Ureter (tissue), 1 donor: ENCODE measurements around the gene SCN8A. TPM values are rescaled to one million over a fixed set of nuclear protein-coding genes. Genes with fewer than 3 reads are reported as not detected.
"Not testable (repeated sequence)": the region's sequence is repeated elsewhere in the genome, so short reads cannot be mapped to it uniquely, and the experiment has no call there.

Experiments used
- DNase-seq: peaks from one replicate; pipeline ENCODE4 v3.0.0-alpha.2; 2020; ENCODE audit warnings: low spot score
- total RNA-seq: library from RNA; stranded (reverse); gene quantifications from one replicate; pipeline ENCODE4 v1.2.4, GENCODE V29; 2023
- donor health status: DM: yes; HTN: yes; CAD: no.

The SCN8A gene
- total RNA-seq, 1 donor from 2014 or later, result 2.2 TPM

DNA sequence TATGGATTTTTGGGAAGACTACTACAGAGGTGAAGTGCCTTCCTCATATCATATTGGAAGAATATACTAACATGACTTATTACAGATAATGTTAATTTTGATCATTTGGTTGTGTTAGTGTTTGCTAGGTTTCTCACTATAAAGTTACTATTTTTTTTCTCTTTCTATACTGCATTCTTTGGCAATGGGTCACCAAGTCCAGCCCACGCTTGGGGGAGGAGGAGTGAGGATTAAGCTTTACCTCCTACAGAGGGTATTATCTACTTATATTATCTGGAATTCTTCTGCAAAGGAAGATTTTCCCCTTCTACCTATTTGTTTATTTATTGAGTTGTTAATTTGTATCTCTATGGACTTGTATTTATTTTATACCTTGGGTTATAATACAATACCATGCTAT is 31.5 kb downstream of the SCN8A start:
- DNase-seq, result no peak

- DNase-seq, result no peak
Observed at GRCh38 chr12:51625370-51625769, 34.3 kb downstream of the SCN8A start.

DNA sequence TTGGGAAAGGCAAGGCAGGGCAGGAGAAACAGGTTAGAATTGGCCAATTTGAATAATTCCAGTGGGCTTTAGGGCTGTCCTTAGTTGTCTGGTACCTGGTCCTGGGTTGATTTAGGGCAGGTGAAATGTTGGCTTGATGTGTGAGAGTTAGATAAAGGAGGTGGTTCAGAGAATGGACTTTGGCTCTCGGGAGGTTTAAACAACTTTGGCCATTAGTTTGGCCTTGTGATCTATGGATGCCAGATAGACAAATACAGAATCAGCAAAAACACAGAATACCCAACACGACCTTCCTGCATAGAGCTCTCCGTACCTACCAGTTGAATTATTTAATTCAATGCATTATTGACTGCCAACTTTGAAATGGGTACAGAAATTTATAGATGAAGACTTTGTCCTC is 35.1 kb downstream of the SCN8A start:
- DNase-seq, result no peak

DNA sequence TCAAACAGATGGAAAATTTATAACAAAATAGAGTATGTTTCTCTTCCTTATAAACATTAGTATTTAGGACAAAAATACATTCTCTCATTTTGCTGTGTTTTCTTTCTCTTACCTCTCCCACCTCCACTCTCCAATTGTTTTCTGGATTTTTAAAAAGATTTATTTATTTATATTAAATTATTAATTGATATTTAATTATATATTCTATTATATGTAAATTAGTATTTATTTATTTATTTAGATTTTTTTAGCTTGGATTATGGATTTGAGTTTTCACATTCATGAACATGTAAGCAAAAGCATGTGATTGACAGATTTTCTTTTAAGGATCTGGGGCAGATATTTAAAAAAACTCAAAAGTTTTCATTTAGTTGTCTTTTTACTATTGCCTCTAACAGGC is 35.6 kb downstream of the SCN8A start:
- DNase-seq, result no peak

DNA sequence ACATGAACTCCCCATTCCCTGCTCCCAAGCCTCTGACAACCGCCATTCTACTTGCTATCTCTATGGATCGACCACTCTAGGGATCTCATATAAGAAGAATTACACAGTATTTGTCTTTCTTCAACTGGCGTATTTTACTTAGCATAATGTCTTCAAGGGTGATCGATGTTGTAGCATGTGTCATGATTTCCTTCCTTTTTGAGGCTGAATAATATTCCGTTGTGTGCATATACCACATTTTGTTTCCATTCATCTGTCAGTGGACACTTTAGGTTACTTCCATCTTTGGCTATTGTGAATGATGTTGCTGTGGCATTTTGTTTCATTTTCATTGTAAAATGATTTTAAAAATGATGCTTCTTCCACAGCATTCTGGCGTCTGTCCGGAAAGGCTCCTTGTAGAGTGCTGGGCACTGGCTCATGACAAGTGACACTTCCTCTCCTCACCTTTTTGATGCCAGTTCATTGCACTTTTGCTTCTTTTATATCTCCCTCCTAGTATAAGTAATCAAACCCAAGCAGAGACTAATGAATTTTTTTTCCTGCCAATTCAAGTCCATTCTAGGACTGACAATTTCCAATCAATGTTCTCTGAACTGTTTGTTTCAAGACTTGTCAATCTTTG is 39.3 kb downstream of the SCN8A start:
- DNase-seq, result no peak

GRCh38 chr12:51630986-51631385 is 40.0 kb downstream of the SCN8A start:
- DNase-seq, result no peak

DNA sequence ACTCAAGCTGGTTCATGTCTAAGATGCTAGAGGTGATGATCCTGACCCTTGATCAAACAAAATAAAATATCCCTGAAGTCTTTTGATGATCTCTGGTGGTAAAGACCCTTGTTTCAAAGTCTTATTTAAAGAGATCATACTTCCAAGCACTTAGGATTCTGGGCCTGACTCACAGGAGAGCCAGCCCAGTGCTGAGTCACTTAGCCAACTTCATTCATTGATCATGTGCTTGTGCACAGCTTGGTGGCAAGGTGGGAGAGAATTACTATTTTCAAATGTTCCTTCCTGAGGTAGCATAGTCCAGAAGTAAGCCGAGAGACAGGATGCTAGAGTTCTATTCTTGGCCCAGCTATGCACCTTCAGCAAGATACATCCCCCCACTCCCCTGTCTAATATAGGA is 40.6 kb downstream of the SCN8A start:
- no peak for DNase-seq

- no peak for DNase-seq
Observed at GRCh38 chr12:51632623-51633022, 41.6 kb downstream of the SCN8A start.

GRCh38 chr12:51635346-51635745 is 44.3 kb downstream of the SCN8A start:
- no peak for DNase-seq

- DNase-seq, result no peak
Observed at GRCh38 chr12:51636581-51636980, 45.5 kb downstream of the SCN8A start.

DNA sequence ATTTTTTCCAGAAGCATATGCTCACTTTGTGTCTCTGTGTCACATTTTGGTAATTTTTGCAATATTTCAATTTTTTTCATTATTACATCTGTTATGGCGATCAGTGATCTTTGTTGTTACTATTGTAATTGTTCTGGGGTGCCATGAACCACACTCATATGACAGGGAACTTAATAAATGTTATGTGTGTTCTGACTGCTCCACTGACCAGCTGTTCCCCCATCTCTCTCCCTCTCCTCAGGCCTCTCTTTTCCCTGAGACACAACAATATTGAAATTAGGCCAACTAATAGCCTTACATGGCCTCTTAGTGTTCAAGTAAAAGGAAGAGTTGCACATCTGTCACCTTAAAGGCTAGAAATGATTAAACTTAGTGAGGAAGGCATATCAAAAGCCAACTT is 46.0 kb downstream of the SCN8A start:
- DNase-seq, result no peak

- DNase-seq, result no peak
Observed at GRCh38 chr12:51639361-51639760, 48.3 kb downstream of the SCN8A start.

GRCh38 chr12:51642286-51642685 is 51.3 kb downstream of the SCN8A start:
- no peak for DNase-seq

- DNase-seq, result no peak
Observed at GRCh38 chr12:51643951-51644350, 52.9 kb downstream of the SCN8A start.

DNA sequence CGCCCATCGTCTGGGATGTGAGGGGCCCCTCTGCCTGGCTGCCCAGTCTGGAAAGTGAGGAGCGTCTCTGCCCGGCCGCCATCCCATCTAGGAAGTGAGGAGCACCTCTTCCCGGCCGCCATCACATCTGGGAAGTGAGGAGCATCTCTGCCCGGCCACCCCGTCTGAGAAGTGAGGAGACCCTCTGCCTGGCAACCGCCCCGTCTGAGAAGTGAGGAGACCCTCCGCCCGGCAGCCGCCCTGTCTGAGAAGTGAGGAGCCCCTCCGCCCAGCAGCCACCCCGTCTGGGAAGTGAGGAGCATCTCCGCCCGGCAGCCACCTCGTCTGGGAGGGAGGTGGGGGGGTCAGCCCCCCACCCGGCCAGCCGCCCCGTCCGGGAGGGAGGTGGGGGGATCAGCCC is 53.7 kb downstream of the SCN8A start:
- DNase-seq, result not testable (repeated sequence)

DNA sequence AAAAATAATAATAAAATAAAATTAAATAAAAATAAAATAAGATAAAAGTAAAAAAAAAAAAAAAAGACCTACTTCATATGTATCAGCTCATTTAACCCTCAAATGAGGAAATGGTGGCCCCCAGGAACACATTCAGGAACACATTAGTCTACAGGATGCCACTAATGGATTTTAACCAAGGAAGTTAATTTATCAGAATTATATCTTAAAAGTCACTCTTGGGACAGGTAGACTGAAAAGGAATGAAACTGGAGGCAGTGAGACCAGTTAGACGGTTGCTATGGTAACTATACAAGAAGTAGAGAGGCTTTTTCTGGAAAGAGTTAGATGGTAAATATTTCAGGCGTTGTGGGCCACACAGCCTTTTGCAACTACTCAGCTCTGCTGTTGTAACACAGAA is 54.9 kb downstream of the SCN8A start:
- DNase-seq, result no peak

DNA sequence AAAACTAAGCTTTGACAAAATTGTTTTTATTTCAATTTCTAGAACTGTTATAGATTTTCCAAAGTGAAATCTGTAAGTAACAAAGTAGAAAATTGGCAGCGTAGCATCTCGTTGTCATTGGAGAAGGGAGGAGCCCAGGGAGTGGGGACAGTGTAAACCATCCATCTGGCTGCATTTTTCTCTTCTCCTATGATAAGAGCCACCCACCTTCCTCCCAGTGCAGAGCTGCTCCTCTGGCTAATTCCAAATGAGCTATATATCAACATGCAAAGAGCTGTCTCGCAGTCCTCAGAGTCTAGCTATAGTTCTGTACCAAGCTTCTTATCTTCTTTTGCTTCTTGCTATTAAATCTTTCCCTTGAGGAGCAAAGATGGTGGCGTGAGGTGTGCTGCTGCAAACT is 56.6 kb downstream of the SCN8A start:
- no peak for DNase-seq

DNA sequence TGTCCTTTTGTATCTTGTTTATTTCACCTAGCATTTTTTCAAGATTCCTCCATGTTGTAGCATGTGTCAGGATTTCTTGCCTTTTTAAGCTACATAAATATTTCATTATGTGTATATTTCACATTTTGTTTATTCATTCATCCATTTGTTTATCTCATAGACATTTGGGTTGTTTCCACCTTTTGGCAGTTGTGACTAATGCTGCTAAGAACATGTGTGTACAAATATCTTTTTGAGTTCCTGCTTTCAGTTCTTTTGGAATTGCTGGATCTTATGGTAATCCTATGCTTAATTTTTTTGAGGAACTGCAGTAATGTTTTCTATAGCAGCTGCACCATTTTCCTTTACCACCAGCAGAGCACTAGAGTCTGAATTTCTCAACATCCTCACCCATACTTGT is 62.4 kb downstream of the SCN8A start:
- no peak for DNase-seq

- DNase-seq, result no peak
Observed at GRCh38 chr12:51661199-51661598, 70.2 kb downstream of the SCN8A start.

- DNase-seq, result no peak
Observed at GRCh38 chr12:51661836-51662235, 70.8 kb downstream of the SCN8A start.

DNA sequence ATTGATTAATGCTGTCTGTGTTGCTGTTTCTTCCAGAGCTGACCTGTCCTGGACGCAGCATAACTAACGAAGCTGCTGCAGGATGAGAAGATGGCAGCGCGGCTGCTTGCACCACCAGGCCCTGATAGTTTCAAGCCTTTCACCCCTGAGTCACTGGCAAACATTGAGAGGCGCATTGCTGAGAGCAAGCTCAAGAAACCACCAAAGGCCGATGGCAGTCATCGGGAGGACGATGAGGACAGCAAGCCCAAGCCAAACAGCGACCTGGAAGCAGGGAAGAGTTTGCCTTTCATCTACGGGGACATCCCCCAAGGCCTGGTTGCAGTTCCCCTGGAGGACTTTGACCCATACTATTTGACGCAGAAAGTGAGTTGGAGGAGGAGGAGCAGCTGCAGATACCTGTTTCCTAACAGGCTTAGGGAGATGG is 71.7 kb downstream of the SCN8A start:
- DNase-seq, result no peak

- DNase-seq, result no peak
Observed at GRCh38 chr12:51663390-51663789, 72.4 kb downstream of the SCN8A start.

- DNase-seq, result no peak
Observed at GRCh38 chr12:51666696-51667095, 75.7 kb downstream of the SCN8A start.

DNA sequence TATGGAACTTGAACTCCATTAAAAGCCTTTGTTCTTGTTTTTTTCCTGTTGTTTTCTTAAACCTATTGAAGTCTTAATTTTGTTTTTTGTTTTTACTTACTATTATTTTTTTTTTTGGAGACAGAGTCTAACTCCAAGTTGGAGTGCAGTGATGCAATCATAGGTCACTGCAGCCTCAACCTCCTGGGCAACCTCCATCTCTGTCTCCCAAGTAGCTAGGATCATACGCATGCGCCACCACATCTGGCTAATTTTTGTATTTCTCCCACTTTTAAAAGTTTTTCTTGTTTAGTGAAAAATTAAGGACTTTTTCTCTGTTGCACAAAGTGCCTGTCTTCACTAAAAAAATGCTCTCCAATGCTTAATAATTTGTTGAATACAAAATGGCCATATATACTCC is 76.2 kb downstream of the SCN8A start:
- DNase-seq, result no peak
